ENCODE results near the gene GP1BA. TPM values are rescaled to one million over a fixed set of nuclear protein-coding genes. Genes with fewer than 3 reads are reported as not detected.
"Not testable (repeated sequence)": the region's sequence is repeated elsewhere in the genome, so short reads cannot be mapped to it uniquely, and the experiment has no call there.

The GP1BA gene
- total RNA-seq, 3 donors from 2014 or later (not counting 1 experiment from before 2014, with no cell fraction given), result 0.25 to 4.3 (median 2.2) TPM

GRCh38 chr17:4902540-4902939 lies 29.5 kb upstream of the GP1BA start:
- Mint-ChIP-seq H3K36me3 (no peaks in the 10 kb centered on the region), H3K27me3 (ENCODE audit: low read depth in 2 of 2) (no peaks in the 10 kb centered on the region), H3K27ac (peak overlapping the region; percentile 93 to 94), H3K9me3 (no peaks in the 10 kb centered on the region), H3K4me3 (peak overlapping the region; percentile 83), H3K4me1 (peaks cover 37 to 42% of the 10 kb centered on the region in 2 donors)
- Histone ChIP-seq H3K4me1 (ENCODE audit: control insufficient read depth, insufficient read depth, low read length) (peaks cover 58% of the 10 kb centered on the region), H3K4me3 (ENCODE audit: low read length) (no peak overlapping the region), H3K9me3 (ENCODE audit: control insufficient read depth, insufficient read depth, low read length) (no peaks in the 10 kb centered on the region), H3K27me3 (ENCODE audit: control insufficient read depth, insufficient read depth, low read length) (peaks cover 10% of the 10 kb centered on the region), H3K36me3 (ENCODE audit: control insufficient read depth, insufficient read depth, low read length) (no peaks in the 10 kb centered on the region), H3K27ac (ENCODE audit: low read length) (peak overlapping the region; percentile 88)
- WGBS (ENCODE audit: insufficient coverage), result 59% methylated on average over 8 of the region's 8 CpGs
- TF ChIP-seq, protein P1, sequence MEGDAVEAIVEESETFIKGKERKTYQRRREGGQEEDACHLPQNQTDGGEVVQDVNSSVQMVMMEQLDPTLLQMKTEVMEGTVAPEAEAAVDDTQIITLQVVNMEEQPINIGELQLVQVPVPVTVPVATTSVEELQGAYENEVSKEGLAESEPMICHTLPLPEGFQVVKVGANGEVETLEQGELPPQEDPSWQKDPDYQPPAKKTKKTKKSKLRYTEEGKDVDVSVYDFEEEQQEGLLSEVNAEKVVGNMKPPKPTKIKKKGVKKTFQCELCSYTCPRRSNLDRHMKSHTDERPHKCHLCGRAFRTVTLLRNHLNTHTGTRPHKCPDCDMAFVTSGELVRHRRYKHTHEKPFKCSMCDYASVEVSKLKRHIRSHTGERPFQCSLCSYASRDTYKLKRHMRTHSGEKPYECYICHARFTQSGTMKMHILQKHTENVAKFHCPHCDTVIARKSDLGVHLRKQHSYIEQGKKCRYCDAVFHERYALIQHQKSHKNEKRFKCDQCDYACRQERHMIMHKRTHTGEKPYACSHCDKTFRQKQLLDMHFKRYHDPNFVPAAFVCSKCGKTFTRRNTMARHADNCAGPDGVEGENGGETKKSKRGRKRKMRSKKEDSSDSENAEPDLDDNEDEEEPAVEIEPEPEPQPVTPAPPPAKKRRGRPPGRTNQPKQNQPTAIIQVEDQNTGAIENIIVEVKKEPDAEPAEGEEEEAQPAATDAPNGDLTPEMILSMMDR (IDR thresholded peaks at IDR 0.05), result no peak
- intact Hi-C loops (cut with micrococcal nuclease), result loop anchor here (2.0 to 5.0 kb wide), 3 partner anchors 64 to 105 kb away; partner anchors contain the start of genes CAMTA2, PSMB6 and SPAG7
- DNase-seq (no peak), ATAC-seq (peak in 2 of 3 donors; percentile 0)

DNA sequence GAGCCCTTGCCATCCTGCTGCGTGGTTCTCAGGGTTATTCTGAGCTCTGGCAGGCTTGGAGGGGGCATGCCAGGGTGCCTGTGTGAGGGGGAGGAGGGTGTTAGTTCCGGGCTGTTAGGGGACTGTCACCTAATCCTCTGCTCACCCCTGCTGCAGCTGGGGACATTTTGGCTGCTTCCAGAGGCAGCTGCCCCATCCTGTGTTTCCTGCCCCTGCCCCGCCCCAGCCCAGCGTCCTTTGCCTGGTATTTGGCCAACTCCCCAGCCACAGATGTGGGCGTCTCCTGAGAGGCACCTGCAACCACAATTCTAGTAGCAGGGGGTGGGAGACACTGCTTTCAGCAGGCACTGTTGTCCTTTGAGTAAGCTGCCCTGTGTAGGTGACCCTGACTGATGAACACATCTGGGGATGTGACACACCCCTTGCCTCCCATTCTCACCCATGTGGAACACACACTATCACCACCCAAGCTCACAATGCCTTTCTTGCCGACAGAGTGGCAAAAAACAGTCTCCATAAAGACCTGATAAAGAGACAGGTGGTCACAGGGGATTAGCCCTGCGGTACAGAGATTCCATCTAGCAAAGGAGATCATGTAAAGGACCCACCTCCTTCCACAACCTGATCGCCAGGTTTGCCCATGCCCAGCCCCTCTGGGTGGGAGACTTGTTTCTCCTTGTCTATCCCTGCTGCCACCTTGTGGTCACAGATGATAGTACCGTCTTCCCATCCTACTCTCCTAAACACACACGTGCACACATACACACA lies 28.8 kb upstream of the GP1BA start, which contains the start of gene CHRNE:
Gene CHRNE, minus strand, starts transcription at position 48 of the 768 bp plus-strand sequence. Its CDS starts 35 bp downstream, at position 13.
- Mint-ChIP-seq H3K9me3 (no peaks in the 10 kb centered on the region), H3K4me3 (peak within 1 kb of the TSS; percentile 83), H3K4me1 (peaks cover 37 to 41% of the 10 kb centered on the region in 2 donors), H3K27ac (peak within 1 kb of the TSS; percentile 93 to 94), H3K36me3 (no peaks in the 10 kb centered on the region), H3K27me3 (ENCODE audit: low read depth in 2 of 2) (no peaks in the 10 kb centered on the region)
- Histone ChIP-seq H3K4me1 (ENCODE audit: control insufficient read depth, insufficient read depth, low read length) (peaks cover 56% of the 10 kb centered on the region), H3K36me3 (ENCODE audit: control insufficient read depth, insufficient read depth, low read length) (no peaks in the 10 kb centered on the region), H3K27ac (ENCODE audit: low read length) (peak within 1 kb of the TSS; percentile 88), H3K9me3 (ENCODE audit: control insufficient read depth, insufficient read depth, low read length) (no peaks in the 10 kb centered on the region), H3K27me3 (ENCODE audit: control insufficient read depth, insufficient read depth, low read length) (peaks cover 10% of the 10 kb centered on the region), H3K4me3 (ENCODE audit: low read length) (peak within 1 kb of the TSS; percentile 13)
- TF ChIP-seq, protein P1 (IDR thresholded peaks at IDR 0.05), result peak; percentile 80
- whole genome bisulfite sequencing (ENCODE audit: insufficient coverage), result 0% methylated on average over 10 of the region's 10 CpGs
- intact Hi-C loops (cut with micrococcal nuclease), result loop anchor here (2.0 to 5.0 kb wide), 3 partner anchors 64 to 106 kb away; partner anchors contain the start of genes CAMTA2, PSMB6 and SPAG7
- ATAC-seq, result peak; percentile 57 to 71 (median 57)
- DNase-seq, result peak; percentile 64 to 92

- H3K36me3 Mint-ChIP-seq; H3K4me3 ChIP-seq (ENCODE audit: low read length); H3K27me3 ChIP-seq (ENCODE audit: control insufficient read depth, insufficient read depth, low read length); H3K36me3 ChIP-seq (ENCODE audit: control insufficient read depth, insufficient read depth, low read length); H3K4me3 Mint-ChIP-seq; H3K27ac Mint-ChIP-seq; H3K9me3 Mint-ChIP-seq; H3K27ac ChIP-seq (ENCODE audit: low read length); DNase-seq; H3K9me3 ChIP-seq (ENCODE audit: control insufficient read depth, insufficient read depth, low read length); intact Hi-C loops (cut with micrococcal nuclease); H3K27me3 Mint-ChIP-seq (ENCODE audit: low read depth in 2 of 2); ATAC-seq: not testable (repeated sequence)
- H3K4me1 Mint-ChIP-seq, result peaks cover 18 to 19% of the 10 kb centered on the region in 2 donors
- H3K4me1 ChIP-seq (ENCODE audit: control insufficient read depth, insufficient read depth, low read length), result peaks cover 34% of the 10 kb centered on the region
Measured at GRCh38 chr17:4906642-4907041, 25.4 kb upstream of the GP1BA start.

- TF ChIP-seq, protein P1 (IDR thresholded peaks at IDR 0.05), result no peak
- Histone ChIP-seq H3K4me3 (ENCODE audit: low read length) (no peak overlapping the region), H3K27ac (ENCODE audit: low read length) (no peak overlapping the region), H3K9me3 (ENCODE audit: control insufficient read depth, insufficient read depth, low read length) (no peaks in the 10 kb centered on the region), H3K27me3 (ENCODE audit: control insufficient read depth, insufficient read depth, low read length) (no peaks in the 10 kb centered on the region), H3K36me3 (ENCODE audit: control insufficient read depth, insufficient read depth, low read length) (no peaks in the 10 kb centered on the region), H3K4me1 (ENCODE audit: control insufficient read depth, insufficient read depth, low read length) (peaks cover 17% of the 10 kb centered on the region)
- ATAC-seq (no peak), DNase-seq (peak in 1 of 2 donors; percentile 36)
- Mint-ChIP-seq H3K4me3 (no peak overlapping the region), H3K27ac (no peak overlapping the region), H3K9me3 (no peaks in the 10 kb centered on the region), H3K4me1 (peaks cover 6% of the 10 kb centered on the region in 2 donors), H3K36me3 (no peaks in the 10 kb centered on the region), H3K27me3 (ENCODE audit: low read depth in 2 of 2) (no peaks in the 10 kb centered on the region)
- intact Hi-C loops (cut with micrococcal nuclease), result no loop called here
- 76% methylated on average over 10 of the region's 10 CpGs for WGBS (ENCODE audit: insufficient coverage)
Measured at GRCh38 chr17:4908301-4908700, 23.8 kb upstream of the GP1BA start.

Data from natural killer cell (primary cell).